ENCODE measurements around the gene MRPS26. TPM values are rescaled to one million over a fixed set of nuclear protein-coding genes. Genes with fewer than 3 reads are reported as not detected.

MRPS26 gene
- total RNA-seq, 1 experiment from 2014 or later: 84.3 TPM

- TF ChIP-seq SIN3A (IDR thresholded peaks at IDR 0.05; ENCODE audit: low read depth) (no peak), ELF1 (IDR thresholded peaks at IDR 0.05; ENCODE audit: borderline replicate concordance, low read depth) (no peak), CEBPB (IDR thresholded peaks at IDR 0.05; ENCODE audit: low read depth) (no peak), CTCF (IDR thresholded peaks at IDR 0.05 in 2 of 3, conservative IDR thresholded peaks at IDR 0.05 in 1 of 3; ENCODE audit: borderline replicate concordance in 1 of 3, insufficient read depth in 1 of 3, low read depth in 2 of 3, low read length in 2 of 3) (no peak), TCF7L2 (IDR thresholded peaks at IDR 0.05; ENCODE audit: borderline replicate concordance, extremely low read depth, insufficient read depth, insufficient read length) (no peak), EZH2 (IDR thresholded peaks at IDR 0.05) (no peak), ZNF274 (IDR thresholded peaks at IDR 0.05; ENCODE audit: low read depth, low read length) (no peak), RAD21 (IDR thresholded peaks at IDR 0.05; ENCODE audit: low read depth) (no peak), SP1 (IDR thresholded peaks at IDR 0.05; ENCODE audit: low read depth) (no peak), FOSL1 (IDR thresholded peaks at IDR 0.05; ENCODE audit: low read depth) (no peak), SRF (IDR thresholded peaks at IDR 0.05; ENCODE audit: low read depth) (no peak)
- no TSS peak for BruUV-seq (replicated peaks)
- Histone ChIP-seq H3K79me2 (ENCODE audit: insufficient read depth, low read length) (no peaks in the 10 kb centered on the region), H3K9me3 (ENCODE audit: control insufficient read depth in 1 of 2, insufficient read depth in 1 of 2, low read depth in 1 of 2, low read length in 2 of 2) (no peaks in the 10 kb centered on the region), H3K4me2 (ENCODE audit: low read length) (no peak overlapping the region), H4K20me1 (ENCODE audit: insufficient read depth) (no peaks in the 10 kb centered on the region), H3K27ac (ENCODE audit: low read depth, low read length) (no peak overlapping the region), H3K27me3 (ENCODE audit: insufficient read depth, low read length) (no peaks in the 10 kb centered on the region), H3K36me3 (ENCODE audit: control insufficient read depth in 1 of 2, insufficient read depth in 2 of 2, low read length in 2 of 2) (peaks cover 4 to 14% of the 10 kb centered on the region in 2 experiments; a peak in 2 of 4 replicates), H3K4me3 (replicated peaks in 1 of 2; ENCODE audit: low read depth in 1 of 2, low read length in 2 of 2) (no peak overlapping the region), H2AFZ (ENCODE audit: low read depth, low read length, poor library complexity, severe bottlenecking) (no peak overlapping the region), H3K9me2 (ENCODE audit: insufficient read depth) (no peaks in the 10 kb centered on the region), H3K4me1 (ENCODE audit: control insufficient read depth in 1 of 2, insufficient read depth in 2 of 2, low read length in 2 of 2) (peaks cover 6 to 10% of the 10 kb centered on the region in 2 experiments), H3K9ac (ENCODE audit: low read length) (no peak overlapping the region)
- intact Hi-C loops (cut with micrococcal nuclease): no loop called here
- ChIA-PET POLR2A (no interaction called here), CTCF (no interaction called here), RAD21 (ENCODE audit: low non-redundant PET in 1 of 2, low total read pairs in 2 of 2, uncharacterized antibody in 2 of 2, unreplicated experiment in 2 of 2) (no interaction called here)
- ATAC-seq (no peak), DNase-seq (ENCODE audit: low read depth, low spot score) (no peak)
These were observed 34.1 kb upstream of the MRPS26 start for GRCh38 chr20:3011752-3012151.

Measured in HCT116 (cell line).